Activated naive CD8-positive, alpha-beta T cell (primary cell): ENCODE data around the gene CUEDC1.

Experiments used
- H3K27ac Mint-ChIP-seq: one replicate; pipeline ENCODE4 v1.8.0; 2021; ENCODE audit warnings: mixed read lengths
- H3K27me3 Mint-ChIP-seq: one replicate; pipeline ENCODE4 v1.8.0; 2021; ENCODE audit warnings: mixed read lengths
- H3K36me3 Mint-ChIP-seq: one replicate; pipeline ENCODE4 v1.8.0; 2021; ENCODE audit warnings: mixed read lengths
- H3K4me1 Mint-ChIP-seq: one replicate; pipeline ENCODE4 v1.8.0; 2021; ENCODE audit warnings: low read depth, mixed read lengths
- H3K4me3 Mint-ChIP-seq: one replicate; pipeline ENCODE4 v1.8.0; 2021; ENCODE audit warnings: mild to moderate bottlenecking, mixed read lengths
- H3K9me3 Mint-ChIP-seq: one replicate; pipeline ENCODE4 v1.8.0; 2021; ENCODE audit warnings: low read depth, mixed read lengths

CUEDC1 gene

GRCh38 chr17:57835333-57835900, 119.8 kb downstream of the CUEDC1 start:
- Mint-ChIP-seq H3K9me3 (no peaks in the 10 kb centered on the region), H3K4me1 (no peaks in the 10 kb centered on the region), H3K27ac (no peak overlapping the region), H3K27me3 (no peaks in the 10 kb centered on the region), H3K4me3 (no peak overlapping the region), H3K36me3 (no peaks in the 10 kb centered on the region)

GRCh38 chr17:57834146-57834741, 121.0 kb downstream of the CUEDC1 start:
- Mint-ChIP-seq H3K27me3 (no peaks in the 10 kb centered on the region), H3K4me1 (no peaks in the 10 kb centered on the region), H3K27ac (no peak overlapping the region), H3K36me3 (no peaks in the 10 kb centered on the region), H3K4me3 (no peak overlapping the region), H3K9me3 (no peaks in the 10 kb centered on the region)

- no peaks in the 10 kb centered on the region for H3K36me3 Mint-ChIP-seq
- no peaks in the 10 kb centered on the region for H3K27me3 Mint-ChIP-seq
- no peak overlapping the region for H3K27ac Mint-ChIP-seq
- H3K9me3 Mint-ChIP-seq = no peaks in the 10 kb centered on the region
- no peak overlapping the region for H3K4me3 Mint-ChIP-seq
- H3K4me1 Mint-ChIP-seq = no peaks in the 10 kb centered on the region
Observed at GRCh38 chr17:57833179-57833939, 121.9 kb downstream of the CUEDC1 start.

- H3K4me3 Mint-ChIP-seq = no peak overlapping the region
- H3K27ac Mint-ChIP-seq = no peak overlapping the region
- H3K4me1 Mint-ChIP-seq = no peaks in the 10 kb centered on the region
- H3K36me3 Mint-ChIP-seq = no peaks in the 10 kb centered on the region
- no peaks in the 10 kb centered on the region for H3K27me3 Mint-ChIP-seq
- H3K9me3 Mint-ChIP-seq = no peaks in the 10 kb centered on the region
Observed at GRCh38 chr17:57832314-57833178, 122.7 kb downstream of the CUEDC1 start.

GRCh38 chr17:57830880-57831279, 124.3 kb downstream of the CUEDC1 start:
- Mint-ChIP-seq H3K27ac (no peak overlapping the region), H3K27me3 (no peaks in the 10 kb centered on the region), H3K4me3 (no peak overlapping the region), H3K9me3 (no peaks in the 10 kb centered on the region), H3K4me1 (no peaks in the 10 kb centered on the region), H3K36me3 (no peaks in the 10 kb centered on the region)

- Mint-ChIP-seq H3K4me1 (no peaks in the 10 kb centered on the region), H3K27me3 (no peaks in the 10 kb centered on the region), H3K9me3 (no peaks in the 10 kb centered on the region), H3K27ac (no peak overlapping the region), H3K4me3 (no peak overlapping the region), H3K36me3 (no peaks in the 10 kb centered on the region)
Observed at GRCh38 chr17:57823469-57824401, 131.5 kb downstream of the CUEDC1 start.

- H3K4me3 Mint-ChIP-seq = no peak overlapping the region
- no peaks in the 10 kb centered on the region for H3K36me3 Mint-ChIP-seq
- H3K4me1 Mint-ChIP-seq = no peaks in the 10 kb centered on the region
- H3K27me3 Mint-ChIP-seq = peaks cover 4% of the 10 kb centered on the region
- H3K27ac Mint-ChIP-seq = no peak overlapping the region
- H3K9me3 Mint-ChIP-seq = no peaks in the 10 kb centered on the region
Observed at GRCh38 chr17:57819867-57820266, 135.3 kb downstream of the CUEDC1 start.

- Mint-ChIP-seq H3K9me3 (no peaks in the 10 kb centered on the region), H3K4me1 (no peaks in the 10 kb centered on the region), H3K27ac (no peak overlapping the region), H3K4me3 (no peak overlapping the region), H3K27me3 (peaks cover 4% of the 10 kb centered on the region), H3K36me3 (no peaks in the 10 kb centered on the region)
Observed at GRCh38 chr17:57819285-57819684, 135.9 kb downstream of the CUEDC1 start.

- H3K4me1 Mint-ChIP-seq = no peaks in the 10 kb centered on the region
- no peaks in the 10 kb centered on the region for H3K9me3 Mint-ChIP-seq
- no peak overlapping the region for H3K4me3 Mint-ChIP-seq
- peaks cover 7% of the 10 kb centered on the region for H3K27me3 Mint-ChIP-seq
- H3K36me3 Mint-ChIP-seq = no peaks in the 10 kb centered on the region
- no peak overlapping the region for H3K27ac Mint-ChIP-seq
Observed at GRCh38 chr17:57818066-57818465, 137.1 kb downstream of the CUEDC1 start.

GRCh38 chr17:57817299-57817698, 137.9 kb downstream of the CUEDC1 start:
- no peaks in the 10 kb centered on the region for H3K9me3 Mint-ChIP-seq
- peaks cover 10% of the 10 kb centered on the region for H3K27me3 Mint-ChIP-seq
- no peaks in the 10 kb centered on the region for H3K4me1 Mint-ChIP-seq
- no peak overlapping the region for H3K27ac Mint-ChIP-seq
- no peak overlapping the region for H3K4me3 Mint-ChIP-seq
- H3K36me3 Mint-ChIP-seq = no peaks in the 10 kb centered on the region

GRCh38 chr17:57814421-57814820, 140.8 kb downstream of the CUEDC1 start:
- peaks cover 10% of the 10 kb centered on the region for H3K4me1 Mint-ChIP-seq
- H3K9me3 Mint-ChIP-seq = no peaks in the 10 kb centered on the region
- no peak overlapping the region for H3K27ac Mint-ChIP-seq
- no peaks in the 10 kb centered on the region for H3K36me3 Mint-ChIP-seq
- H3K4me3 Mint-ChIP-seq = no peak overlapping the region
- H3K27me3 Mint-ChIP-seq = peaks cover 31% of the 10 kb centered on the region

- Mint-ChIP-seq H3K4me3 (no peak overlapping the region), H3K27me3 (peaks cover 35% of the 10 kb centered on the region), H3K36me3 (no peaks in the 10 kb centered on the region)
Observed at GRCh38 chr17:57811638-57812280, 143.5 kb downstream of the CUEDC1 start.

More at GRCh38 chr17:57811638-57812280, 143.5 kb downstream of the CUEDC1 start:
- H3K27ac Mint-ChIP-seq = no peak overlapping the region
- H3K9me3 Mint-ChIP-seq = no peaks in the 10 kb centered on the region
- peaks cover 10% of the 10 kb centered on the region for H3K4me1 Mint-ChIP-seq
